PFSK-1 (cell line): ENCODE measurements around the gene OR2T34. TPM values are rescaled to one million over a fixed set of nuclear protein-coding genes. Genes with fewer than 3 reads are reported as not detected.
"Not testable (repeated sequence)": the region's sequence is repeated elsewhere in the genome, so short reads cannot be mapped to it uniquely, and the experiment has no call there.

ENCODE experiments used
- FOXP2 ChIP-seq: optimal IDR thresholded peaks from 2 replicates; pipeline ENCODE3; 2011; ENCODE audit warnings: borderline replicate concordance, control low read depth, inconsistent platforms; ENCODE audit not compliant: insufficient read depth; ENCODE audit errors: extremely low read length, extremely low read depth
- POLR2AphosphoS5 ChIP-seq: IDR thresholded peaks from 2 replicates; pipeline ENCODE4 v1.6.1; 2012; ENCODE audit warnings: low read depth, mild to moderate bottlenecking, control low read depth, low read length, moderate library complexity
- SIN3A ChIP-seq: IDR thresholded peaks from 2 replicates; pipeline ENCODE4 v1.6.1; 2012; ENCODE audit warnings: mild to moderate bottlenecking, low read length, moderate library complexity, borderline replicate concordance; ENCODE audit not compliant: insufficient read depth
- TAF1 ChIP-seq: IDR thresholded peaks from 2 replicates; pipeline ENCODE4 v1.6.1; 2012; ENCODE audit warnings: low read length, control low read depth, borderline replicate concordance; ENCODE audit not compliant: insufficient read depth
- polyA plus RNA-seq: library from polyadenylated mRNA; unstranded; fragments of >200 nt; gene quantifications from one replicate; pipeline ENCODE4 v1.2.1, GENCODE V29; 2012; ENCODE audit warnings: low read depth, missing spikeins; ENCODE audit not compliant: insufficient read length
- TF ChIP-seq, protein P1 (sequence below), 2 experiments: IDR thresholded peaks; 2 replicates each; pipeline versions ENCODE4 v1.6.1 to v1.8.0; 2011 to 2012; ENCODE audit warnings: low read depth in 2 of 2, low read length in 2 of 2, control low read depth in 1 of 2, inconsistent platforms in 1 of 2, mild to moderate bottlenecking in 1 of 2, moderate library complexity in 1 of 2; ENCODE audit not compliant: insufficient read depth in 1 of 2

The OR2T34 gene, protein sequence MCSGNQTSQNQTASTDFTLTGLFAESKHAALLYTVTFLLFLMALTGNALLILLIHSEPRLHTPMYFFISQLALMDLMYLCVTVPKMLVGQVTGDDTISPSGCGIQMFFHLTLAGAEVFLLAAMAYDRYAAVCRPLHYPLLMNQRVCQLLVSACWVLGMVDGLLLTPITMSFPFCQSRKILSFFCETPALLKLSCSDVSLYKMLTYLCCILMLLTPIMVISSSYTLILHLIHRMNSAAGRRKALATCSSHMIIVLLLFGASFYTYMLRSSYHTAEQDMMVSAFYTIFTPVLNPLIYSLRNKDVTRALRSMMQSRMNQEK
- not detected for polyA plus RNA-seq

DNA sequence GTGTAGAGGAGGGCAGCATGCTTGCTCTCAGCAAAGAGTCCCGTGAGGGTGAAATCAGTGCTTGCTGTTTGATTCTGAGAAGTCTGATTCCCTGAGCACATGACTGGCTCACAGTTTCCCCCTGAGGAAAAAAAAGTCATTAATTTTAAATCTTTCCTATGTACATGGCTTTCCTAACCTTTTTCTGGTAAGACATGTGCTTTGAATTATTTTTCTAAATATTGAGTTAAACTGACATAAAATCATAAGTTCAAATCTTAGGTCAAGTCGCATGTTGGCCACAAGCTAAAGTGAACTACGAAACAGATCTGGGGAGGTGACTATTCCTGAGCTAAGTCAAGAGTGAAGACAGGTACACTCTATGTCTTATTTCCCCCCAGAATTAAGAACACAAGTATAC, at the start of gene OR2T34:
OR2T34 (minus strand) TSS at position 101 of the 400 bp plus-strand sequence; CDS start at position 101, 0 bp downstream.
- TF ChIP-seq POLR2AphosphoS5, SIN3A: not testable (repeated sequence)
- TF ChIP-seq, protein P1, sequence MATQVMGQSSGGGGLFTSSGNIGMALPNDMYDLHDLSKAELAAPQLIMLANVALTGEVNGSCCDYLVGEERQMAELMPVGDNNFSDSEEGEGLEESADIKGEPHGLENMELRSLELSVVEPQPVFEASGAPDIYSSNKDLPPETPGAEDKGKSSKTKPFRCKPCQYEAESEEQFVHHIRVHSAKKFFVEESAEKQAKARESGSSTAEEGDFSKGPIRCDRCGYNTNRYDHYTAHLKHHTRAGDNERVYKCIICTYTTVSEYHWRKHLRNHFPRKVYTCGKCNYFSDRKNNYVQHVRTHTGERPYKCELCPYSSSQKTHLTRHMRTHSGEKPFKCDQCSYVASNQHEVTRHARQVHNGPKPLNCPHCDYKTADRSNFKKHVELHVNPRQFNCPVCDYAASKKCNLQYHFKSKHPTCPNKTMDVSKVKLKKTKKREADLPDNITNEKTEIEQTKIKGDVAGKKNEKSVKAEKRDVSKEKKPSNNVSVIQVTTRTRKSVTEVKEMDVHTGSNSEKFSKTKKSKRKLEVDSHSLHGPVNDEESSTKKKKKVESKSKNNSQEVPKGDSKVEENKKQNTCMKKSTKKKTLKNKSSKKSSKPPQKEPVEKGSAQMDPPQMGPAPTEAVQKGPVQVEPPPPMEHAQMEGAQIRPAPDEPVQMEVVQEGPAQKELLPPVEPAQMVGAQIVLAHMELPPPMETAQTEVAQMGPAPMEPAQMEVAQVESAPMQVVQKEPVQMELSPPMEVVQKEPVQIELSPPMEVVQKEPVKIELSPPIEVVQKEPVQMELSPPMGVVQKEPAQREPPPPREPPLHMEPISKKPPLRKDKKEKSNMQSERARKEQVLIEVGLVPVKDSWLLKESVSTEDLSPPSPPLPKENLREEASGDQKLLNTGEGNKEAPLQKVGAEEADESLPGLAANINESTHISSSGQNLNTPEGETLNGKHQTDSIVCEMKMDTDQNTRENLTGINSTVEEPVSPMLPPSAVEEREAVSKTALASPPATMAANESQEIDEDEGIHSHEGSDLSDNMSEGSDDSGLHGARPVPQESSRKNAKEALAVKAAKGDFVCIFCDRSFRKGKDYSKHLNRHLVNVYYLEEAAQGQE (IDR thresholded peaks at IDR 0.05; ENCODE audit: insufficient read depth in 1 of 2, low read depth in 2 of 2, low read length in 2 of 2) = not testable (repeated sequence)

DNA sequence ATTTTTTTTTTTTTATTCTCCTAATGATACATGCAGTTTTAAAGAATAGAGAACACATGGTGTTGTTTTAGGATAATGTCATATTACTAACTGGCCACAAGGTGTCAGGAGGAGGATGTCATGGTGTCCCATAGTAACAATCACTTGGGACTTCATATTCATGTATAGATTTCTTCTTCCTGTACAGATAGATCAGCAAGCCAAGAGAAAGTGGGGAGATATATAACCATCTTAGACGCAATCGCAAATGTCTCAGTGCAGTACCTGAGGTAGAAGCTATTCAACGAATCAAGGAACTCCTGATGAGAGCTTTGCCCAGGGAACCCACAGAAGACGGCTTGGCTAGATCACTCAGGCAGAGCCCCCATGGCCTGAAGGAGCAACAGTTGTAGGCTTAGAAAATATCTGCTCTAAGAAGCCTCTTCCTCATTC, 48.0 kb upstream of the OR2T34 start:
- TF ChIP-seq SIN3A = no peak
- no peak for TF ChIP-seq POLR2AphosphoS5
- TF ChIP-seq, protein P1 (IDR thresholded peaks at IDR 0.05; ENCODE audit: insufficient read depth in 1 of 2, low read depth in 2 of 2, low read length in 2 of 2) = no peak
- no peak for TF ChIP-seq FOXP2
- no peak for TF ChIP-seq TAF1

DNA sequence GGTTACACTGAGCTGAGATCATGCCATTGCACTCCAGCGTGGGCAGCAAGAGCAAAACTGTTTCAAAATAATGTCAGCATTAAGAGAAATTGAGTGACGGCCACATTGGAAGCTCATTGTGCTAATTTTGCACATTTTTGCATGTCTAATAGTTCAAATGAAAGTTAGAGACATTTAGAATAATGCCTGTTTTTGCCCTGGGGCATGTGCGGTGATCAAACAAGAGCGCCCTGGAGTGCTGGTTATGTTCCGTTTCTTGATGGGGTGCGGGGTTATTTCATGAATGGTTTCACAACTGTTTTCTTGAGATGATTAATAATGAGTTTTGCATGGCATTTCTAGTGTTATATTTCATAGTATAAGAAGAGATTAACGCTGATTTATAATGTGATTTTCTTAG, 47.2 kb upstream of the OR2T34 start:
- TF ChIP-seq POLR2AphosphoS5 (no peak), FOXP2 (no peak), SIN3A (no peak), TAF1 (no peak)
- TF ChIP-seq, protein P1 (IDR thresholded peaks at IDR 0.05; ENCODE audit: insufficient read depth in 1 of 2, low read depth in 2 of 2, low read length in 2 of 2) = no peak

DNA sequence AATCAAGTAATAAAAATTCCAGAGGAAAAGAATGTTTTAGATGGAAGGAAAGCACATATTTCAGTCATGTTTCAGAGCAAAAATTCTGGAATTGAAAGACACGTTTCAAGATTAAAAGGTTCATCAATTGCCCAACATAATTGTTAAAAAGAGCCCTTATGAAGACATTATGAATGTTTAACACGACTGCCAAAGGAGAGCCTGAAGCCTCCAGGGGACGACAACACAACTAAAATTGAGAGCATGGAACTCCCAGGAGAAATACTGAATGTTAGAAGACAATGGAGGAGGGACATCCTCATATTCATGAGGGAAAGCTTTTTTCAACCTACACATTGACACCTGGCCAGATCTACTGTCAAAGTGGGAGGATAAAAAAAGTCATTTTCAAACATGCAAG, 44.3 kb upstream of the OR2T34 start:
- TF ChIP-seq TAF1 (no peak), POLR2AphosphoS5 (no peak), SIN3A (no peak), FOXP2 (no peak)
- TF ChIP-seq, protein P1 (IDR thresholded peaks at IDR 0.05; ENCODE audit: insufficient read depth in 1 of 2, low read depth in 2 of 2, low read length in 2 of 2) = no peak

DNA sequence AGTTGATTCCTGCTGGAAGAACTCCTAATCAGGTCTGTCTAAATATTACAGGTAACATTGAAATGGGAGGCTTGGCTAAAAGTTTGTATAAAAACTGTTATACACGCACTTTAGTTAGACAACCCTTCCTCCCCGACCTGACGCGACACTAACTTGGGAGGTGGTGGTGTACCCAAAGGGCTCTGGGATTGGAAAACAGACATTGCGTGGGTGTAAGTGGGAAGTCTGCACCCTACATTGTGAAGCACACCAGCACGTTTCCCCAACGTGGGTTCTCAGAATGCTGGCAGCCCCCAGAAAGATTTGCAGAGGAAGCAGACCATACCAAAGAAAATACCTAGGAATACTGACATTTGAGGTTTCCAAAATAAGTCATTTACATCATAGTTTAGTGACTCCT, 43.6 kb upstream of the OR2T34 start:
- no peak for TF ChIP-seq FOXP2
- no peak for TF ChIP-seq TAF1
- TF ChIP-seq SIN3A = no peak
- TF ChIP-seq, protein P1 (IDR thresholded peaks at IDR 0.05; ENCODE audit: insufficient read depth in 1 of 2, low read depth in 2 of 2, low read length in 2 of 2) = no peak
- TF ChIP-seq POLR2AphosphoS5 = no peak
